ENCODE measurements around the gene ALG3.
A peak's percentile ranks its signal among the peaks of the same experiment; 100 is the strongest.
"Not testable (repeated sequence)": the region's sequence is repeated elsewhere in the genome, so short reads cannot be mapped to it uniquely, and the experiment has no call there.

ALG3 gene

GRCh38 chr3:184248454-184249411, at the start of gene ALG3:
ALG3 (minus strand) TSS chr3:184248962; CDS start chr3:184248940, 22 bp downstream.
- DNase-seq (ENCODE audit: low read depth in 1 of 2, low spot score in 1 of 2): peak; percentile 78 to 81

DNA sequence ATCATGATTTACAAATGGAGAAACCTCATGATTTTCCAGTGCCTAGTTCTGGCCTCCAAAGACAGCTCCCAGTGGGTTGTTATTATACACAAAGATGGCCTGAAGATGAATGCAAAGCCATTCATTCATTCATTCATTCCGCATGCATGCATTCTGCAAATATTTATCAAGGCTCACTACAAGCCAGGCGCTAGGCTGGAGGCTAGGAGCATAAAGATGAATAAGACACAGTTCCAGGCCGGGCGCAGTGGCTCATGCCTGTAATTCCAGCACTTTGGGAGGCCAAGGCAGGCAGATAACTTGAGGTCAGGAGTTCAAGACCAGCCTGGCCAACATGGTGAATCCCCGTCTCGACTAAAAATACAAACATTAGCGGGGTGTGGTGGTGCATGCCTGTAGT, 47.9 kb upstream of the ALG3 start:
- DNase-seq (ENCODE audit: low read depth in 1 of 2, low spot score in 1 of 2): no peak

DNA sequence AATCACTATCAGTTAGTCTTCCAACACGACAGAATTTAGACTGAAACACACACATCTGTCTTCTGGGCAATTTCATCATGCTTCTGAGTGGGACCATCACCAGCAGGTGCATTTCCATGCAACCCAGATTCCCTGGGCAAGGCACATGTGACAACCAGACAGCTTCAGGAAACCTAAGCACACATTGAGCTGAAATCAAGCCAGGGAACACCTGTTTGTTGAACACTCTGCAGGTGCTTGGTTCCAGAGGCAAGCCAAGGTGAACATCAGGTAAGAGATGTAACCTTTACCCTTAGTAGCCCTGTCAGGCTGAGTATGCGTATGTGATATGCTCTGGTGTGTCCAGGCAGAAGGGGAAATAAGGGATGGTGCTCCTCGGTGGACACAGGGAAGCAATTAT, 47.0 kb upstream of the ALG3 start:
- no peak for DNase-seq (ENCODE audit: low read depth in 1 of 2, low spot score in 1 of 2)

DNA sequence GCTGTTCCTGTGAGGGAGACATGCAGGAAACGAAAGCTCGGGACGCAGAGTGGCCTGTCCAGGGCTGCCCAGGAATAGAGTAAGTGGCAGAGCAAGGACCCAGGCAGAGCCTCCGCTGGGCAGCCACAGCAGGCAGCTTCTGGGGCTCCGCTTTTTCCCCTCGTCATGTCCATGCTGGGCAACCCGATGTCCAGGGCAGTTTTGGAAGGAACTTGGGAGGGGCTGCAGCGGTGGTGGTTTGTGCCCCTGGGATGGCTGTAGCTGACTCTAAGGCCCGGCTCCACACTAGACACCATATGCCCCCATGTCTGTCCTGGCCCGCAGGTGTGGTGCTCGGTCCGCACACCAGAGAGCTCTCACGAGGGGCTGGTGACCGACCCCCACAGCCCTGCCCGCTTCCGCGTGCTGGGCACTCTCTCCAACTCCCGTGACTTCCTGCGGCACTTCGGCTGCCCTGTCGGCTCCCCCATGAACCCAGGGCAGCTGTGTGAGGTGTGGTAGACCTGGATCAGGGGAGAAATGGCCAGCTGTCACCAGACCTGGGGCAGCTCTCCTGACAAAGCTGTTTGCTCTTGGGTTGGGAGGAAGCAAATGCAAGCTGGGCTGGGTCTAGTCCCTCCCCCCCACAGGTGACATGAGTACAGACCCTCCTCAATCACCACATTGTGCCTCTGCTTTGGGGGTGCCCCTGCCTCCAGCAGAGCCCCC, 43.1 kb upstream of the ALG3 start:
- DNase-seq (ENCODE audit: low read depth in 1 of 2, low spot score in 1 of 2): no peak

DNA sequence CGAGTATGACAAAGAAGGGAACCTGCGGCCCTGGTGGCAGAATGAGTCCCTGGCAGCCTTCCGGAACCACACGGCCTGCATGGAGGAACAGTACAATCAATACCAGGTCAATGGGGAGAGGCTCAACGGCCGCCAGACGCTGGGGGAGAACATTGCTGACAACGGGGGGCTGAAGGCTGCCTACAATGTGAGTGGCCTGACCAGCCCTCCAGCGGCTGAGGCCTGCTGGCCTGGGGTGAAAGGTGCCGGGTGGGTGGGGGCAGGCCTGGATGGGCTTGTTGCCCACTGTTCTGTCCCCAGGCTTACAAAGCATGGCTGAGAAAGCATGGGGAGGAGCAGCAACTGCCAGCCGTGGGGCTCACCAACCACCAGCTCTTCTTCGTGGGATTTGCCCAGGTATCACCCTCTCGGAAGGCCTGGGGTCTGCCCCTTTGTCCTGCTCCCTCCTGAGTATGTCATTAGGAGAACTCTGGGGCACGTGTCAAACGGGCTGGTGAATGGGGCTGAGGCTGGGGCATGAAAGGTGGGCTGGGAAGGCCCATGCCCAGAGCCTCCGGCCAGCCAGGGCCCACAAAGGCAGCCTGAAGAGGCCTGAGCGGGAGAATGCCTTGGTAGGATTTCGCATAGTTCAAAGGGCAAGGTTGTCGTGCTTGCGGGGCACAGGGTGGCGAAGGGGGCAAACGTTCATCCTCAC, 42.4 kb upstream of the ALG3 start:
- DNase-seq (ENCODE audit: low read depth in 1 of 2, low spot score in 1 of 2): no peak

GRCh38 chr3:184290331-184290730, 41.6 kb upstream of the ALG3 start:
- no peak for DNase-seq (ENCODE audit: low read depth in 1 of 2, low spot score in 1 of 2)

- peak; percentile 26 to 44 for DNase-seq (ENCODE audit: low read depth in 1 of 2, low spot score in 1 of 2)
Measured at GRCh38 chr3:184289426-184289938, 40.7 kb upstream of the ALG3 start.

DNA sequence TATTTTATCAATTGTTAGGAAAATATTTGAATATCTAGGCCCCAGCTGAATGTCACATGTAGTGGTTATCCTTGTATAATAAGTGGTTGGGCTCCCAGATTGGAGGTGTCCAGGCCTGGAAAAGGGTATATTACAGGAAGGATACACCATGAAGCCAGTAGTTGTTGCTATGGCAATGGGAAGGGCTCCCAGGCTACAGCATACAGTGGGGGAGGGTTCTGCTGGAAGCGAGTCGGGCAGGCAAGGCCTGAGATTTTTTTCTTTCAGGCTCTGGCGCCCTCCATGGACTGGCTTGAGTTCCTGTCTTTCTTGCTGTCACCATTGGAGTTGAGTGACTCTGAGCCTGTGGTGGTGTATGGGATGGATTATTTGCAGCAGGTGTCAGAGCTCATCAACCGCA, 35.9 kb upstream of the ALG3 start:
- DNase-seq (ENCODE audit: low read depth in 1 of 2, low spot score in 1 of 2): no peak

DNA sequence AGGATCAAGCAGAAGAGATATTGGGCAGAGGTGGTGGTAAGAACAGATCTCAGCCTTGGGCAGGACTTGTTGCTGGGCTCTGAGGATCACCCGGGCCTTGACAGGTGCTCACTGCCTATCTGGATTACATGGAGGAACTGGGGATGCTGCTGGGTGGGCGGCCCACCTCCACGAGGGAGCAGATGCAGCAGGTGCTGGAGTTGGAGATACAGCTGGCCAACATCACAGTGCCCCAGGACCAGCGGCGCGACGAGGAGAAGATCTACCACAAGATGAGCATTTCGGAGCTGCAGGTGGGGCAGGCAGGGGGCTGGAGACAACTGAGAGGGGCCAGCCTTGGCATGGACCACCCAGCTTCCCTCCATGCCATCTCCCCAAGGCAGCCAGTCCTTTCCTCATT, 34.9 kb upstream of the ALG3 start:
- no peak for DNase-seq (ENCODE audit: low read depth in 1 of 2, low spot score in 1 of 2)

GRCh38 chr3:184282941-184283340, 34.2 kb upstream of the ALG3 start:
- no peak for DNase-seq (ENCODE audit: low read depth in 1 of 2, low spot score in 1 of 2)

GRCh38 chr3:184277366-184277765, 28.6 kb upstream of the ALG3 start:
- no peak for DNase-seq (ENCODE audit: low read depth in 1 of 2, low spot score in 1 of 2)

GRCh38 chr3:184275961-184276910, 27.5 kb upstream of the ALG3 start, which contains the start of gene ECE2:
ECE2 (plus strand) TSS chr3:184276022; CDS start chr3:184276154, 132 bp downstream.
- no peak for DNase-seq (ENCODE audit: low read depth in 1 of 2, low spot score in 1 of 2)

DNA sequence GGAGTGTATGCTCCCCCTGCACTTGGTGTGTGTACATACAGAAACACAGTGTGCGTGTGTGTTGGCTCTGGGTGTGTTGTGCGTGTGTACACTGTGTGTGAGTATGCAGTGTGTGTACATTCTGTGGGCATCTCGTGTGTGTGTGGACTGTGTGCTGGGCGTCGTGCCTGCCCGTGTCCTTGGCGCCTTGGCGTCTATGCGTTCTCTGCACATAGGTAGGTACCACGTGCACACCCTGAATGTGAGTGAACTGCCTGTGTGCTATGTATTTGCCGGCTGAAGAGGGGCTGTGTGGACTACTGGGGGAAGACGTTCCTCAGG, 26.6 kb upstream of the ALG3 start:
- no peak for DNase-seq (ENCODE audit: low read depth in 1 of 2, low spot score in 1 of 2)

DNA sequence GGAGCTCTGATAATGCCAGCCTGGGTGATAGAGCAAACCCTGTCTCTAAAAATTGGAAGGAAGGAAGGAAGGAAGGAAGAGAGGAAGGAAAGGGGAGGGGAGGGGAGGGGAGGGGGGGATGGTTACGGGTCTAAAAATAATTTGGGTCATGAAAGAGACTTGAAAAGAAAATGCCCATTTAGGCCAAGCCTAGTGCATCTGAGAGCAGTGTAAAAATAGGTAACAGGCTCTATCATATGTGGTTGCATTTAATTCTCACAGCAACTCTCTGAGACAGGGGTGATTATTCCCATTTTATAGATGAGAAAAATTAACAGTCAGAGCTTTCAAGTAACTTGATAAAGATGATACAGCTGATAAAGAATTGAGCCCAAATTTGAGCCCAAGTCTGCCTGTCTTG, 23.5 kb upstream of the ALG3 start:
- DNase-seq (ENCODE audit: low read depth in 1 of 2, low spot score in 1 of 2): no peak

GRCh38 chr3:184267249-184267648, 18.5 kb upstream of the ALG3 start:
- not testable (repeated sequence) for DNase-seq (ENCODE audit: low read depth in 1 of 2, low spot score in 1 of 2)

GRCh38 chr3:184262764-184263179, 14.0 kb upstream of the ALG3 start:
- DNase-seq (ENCODE audit: low read depth in 1 of 2, low spot score in 1 of 2): no peak

DNA sequence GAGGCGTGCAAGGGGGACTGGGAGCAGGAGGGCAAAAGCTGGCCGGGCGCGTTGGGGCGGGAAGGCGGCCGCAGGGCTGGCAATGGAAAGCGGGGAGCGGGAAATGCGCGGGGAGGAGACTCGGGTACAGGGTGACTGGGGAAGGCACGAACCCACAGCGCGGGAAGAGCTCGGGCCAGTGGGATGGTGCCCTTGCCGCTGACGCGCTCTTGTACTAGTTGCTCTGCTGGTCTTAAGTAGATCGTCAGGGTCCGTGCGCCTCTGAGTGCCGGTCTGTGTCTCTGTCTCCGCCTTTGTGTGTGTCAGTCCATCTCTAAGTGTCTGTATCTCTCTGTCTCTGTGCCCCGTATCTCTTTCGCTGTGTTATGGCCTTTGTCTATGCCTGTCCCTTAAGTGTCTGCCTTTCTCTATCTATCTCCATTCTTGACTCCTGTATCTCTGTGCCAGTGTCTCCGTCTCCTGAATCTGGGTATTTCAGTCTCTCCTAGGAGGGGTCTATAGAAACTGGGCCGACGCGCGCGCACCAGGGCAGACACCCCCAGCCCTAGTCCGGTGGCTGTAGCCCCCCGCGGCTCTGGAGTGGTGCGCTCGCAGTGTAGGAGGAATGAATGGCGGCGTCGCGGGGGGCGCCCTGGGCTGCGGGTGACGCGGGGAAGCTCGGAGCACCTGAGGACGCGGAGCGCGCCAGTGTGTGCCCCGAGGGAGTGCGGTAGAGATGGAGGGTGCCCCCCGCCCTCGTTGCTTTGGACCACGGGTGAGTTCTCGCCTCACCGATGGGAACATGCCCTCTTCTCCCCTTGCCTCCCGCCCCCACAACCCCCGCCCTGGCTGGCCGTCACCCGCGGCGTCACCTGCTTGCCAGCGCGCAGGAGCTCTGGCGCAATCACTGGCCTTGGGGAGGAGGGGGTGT, 13.3 kb upstream of the ALG3 start:
- no peak for DNase-seq (ENCODE audit: low read depth in 1 of 2, low spot score in 1 of 2)

DNA sequence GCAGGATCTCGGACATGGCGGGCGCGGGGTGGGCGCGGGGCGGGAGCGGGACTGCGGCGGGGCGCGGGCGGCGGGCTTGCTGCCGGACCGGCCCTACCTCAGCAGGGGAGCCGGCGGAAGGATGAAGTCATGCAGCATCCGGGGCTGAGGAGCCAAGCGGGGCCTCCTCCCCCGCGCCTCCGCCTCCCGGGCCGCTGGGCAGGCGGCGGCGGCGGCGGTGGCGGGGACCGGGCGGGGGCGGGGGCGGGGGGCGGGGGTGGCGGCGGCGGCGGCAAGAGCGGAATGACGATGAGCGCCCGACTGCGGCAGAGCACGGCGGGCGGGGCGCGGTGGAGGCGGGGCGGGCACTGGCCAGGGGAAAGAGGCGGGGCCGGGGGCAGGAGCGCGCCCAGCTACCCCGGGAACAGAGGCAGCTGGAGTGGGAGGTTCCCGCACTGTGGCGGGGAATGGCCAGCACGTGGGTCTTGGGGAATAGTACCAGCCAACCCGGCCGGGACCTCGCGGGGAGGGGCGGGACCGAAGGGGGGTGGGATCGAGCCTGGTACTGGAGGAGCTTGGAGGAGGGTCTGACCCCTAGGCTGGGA, 12.6 kb upstream of the ALG3 start, which contains the start of gene CAMK2N2:
Gene CAMK2N2, minus strand, starts transcription at position 284 of the 584 bp plus-strand sequence. Its CDS starts 268 bp downstream, at position 16.
- DNase-seq (ENCODE audit: low read depth in 1 of 2, low spot score in 1 of 2): peak in 1 of 2 donors; percentile 51

All from activated T-helper 1 cell treated with anti-CD3 and anti-CD28 coated beads, Interleukin-2, amount 50 U/mL, for 16 hours (primary cell).